Stimulated activated naive CD8-positive, alpha-beta T cell treated with anti-CD3 and anti-CD28 coated beads, Interleukin-15, Interleukin-2, amounts not matched to agents 100 ng/mL and 50 ng/mL, for 24 hours (primary cell): ENCODE data around the gene ARHGDIA.

Source experiments
- H3K27ac Mint-ChIP-seq: one replicate; pipeline ENCODE4 v1.8.0; 2021; ENCODE audit warnings: mild to moderate bottlenecking, mixed read lengths
- H3K27me3 Mint-ChIP-seq: one replicate; pipeline ENCODE4 v1.8.0; 2021; ENCODE audit warnings: mixed read lengths
- H3K36me3 Mint-ChIP-seq: one replicate; pipeline ENCODE4 v1.8.0; 2021; ENCODE audit warnings: low read depth, mixed read lengths
- H3K4me1 Mint-ChIP-seq: one replicate; pipeline ENCODE4 v1.8.0; 2021; ENCODE audit warnings: low read depth, mixed read lengths
- H3K4me3 Mint-ChIP-seq: one replicate; pipeline ENCODE4 v1.8.0; 2021; ENCODE audit warnings: mild to moderate bottlenecking, mixed read lengths
- H3K9me3 Mint-ChIP-seq: one replicate; pipeline ENCODE4 v1.8.0; 2021; ENCODE audit warnings: mixed read lengths

Gene ARHGDIA

GRCh38 chr17:81838753-81839255 is 32.3 kb downstream of the ARHGDIA start:
- peaks cover 6% of the 10 kb centered on the region for H3K36me3 Mint-ChIP-seq
- no peak overlapping the region for H3K27ac Mint-ChIP-seq
- peaks cover 2% of the 10 kb centered on the region for H3K4me1 Mint-ChIP-seq
- H3K27me3 Mint-ChIP-seq, result no peaks in the 10 kb centered on the region
- H3K9me3 Mint-ChIP-seq, result no peaks in the 10 kb centered on the region
- no peak overlapping the region for H3K4me3 Mint-ChIP-seq

- no peaks in the 10 kb centered on the region for H3K27me3 Mint-ChIP-seq
- no peak overlapping the region for H3K27ac Mint-ChIP-seq
- peaks cover 5% of the 10 kb centered on the region for H3K4me1 Mint-ChIP-seq
- H3K36me3 Mint-ChIP-seq, result no peaks in the 10 kb centered on the region
- H3K4me3 Mint-ChIP-seq, result no peak overlapping the region
- no peaks in the 10 kb centered on the region for H3K9me3 Mint-ChIP-seq
Measured at GRCh38 chr17:81837641-81838040, 33.5 kb downstream of the ARHGDIA start.

- Mint-ChIP-seq H3K4me3 (peak within 1 kb of the TSS; percentile 88), H3K4me1 (peaks cover 27% of the 10 kb centered on the region), H3K9me3 (no peaks in the 10 kb centered on the region), H3K36me3 (no peaks in the 10 kb centered on the region), H3K27me3 (no peaks in the 10 kb centered on the region), H3K27ac (peak within 1 kb of the TSS; percentile 89)
Measured at GRCh38 chr17:81834831-81835267, 36.3 kb downstream of the ARHGDIA start, which contains the start of gene PPP1R27. TSS of gene PPP1R27 (minus strand) at chr17:81835050. CDS start at chr17:81834953, 97 bp downstream.

- H3K36me3 Mint-ChIP-seq, result no peaks in the 10 kb centered on the region
- peak overlapping the region; percentile 88 for H3K4me3 Mint-ChIP-seq
- H3K27ac Mint-ChIP-seq, result peak overlapping the region; percentile 89
- peaks cover 27% of the 10 kb centered on the region for H3K4me1 Mint-ChIP-seq
- H3K27me3 Mint-ChIP-seq, result no peaks in the 10 kb centered on the region
- no peaks in the 10 kb centered on the region for H3K9me3 Mint-ChIP-seq
Measured at GRCh38 chr17:81833921-81834830, 37.0 kb downstream of the ARHGDIA start.

- Mint-ChIP-seq H3K27me3 (no peaks in the 10 kb centered on the region), H3K4me3 (peak within 1 kb of the TSS; percentile 91), H3K36me3 (no peaks in the 10 kb centered on the region), H3K9me3 (no peaks in the 10 kb centered on the region), H3K27ac (peak within 1 kb of the TSS; percentile 93), H3K4me1 (peaks cover 27% of the 10 kb centered on the region)
Measured at GRCh38 chr17:81833160-81833920, 37.8 kb downstream of the ARHGDIA start, which contains the start of gene MCRIP1. TSS of gene MCRIP1 (minus strand) at chr17:81833291. CDS start at chr17:81824506, 8,785 bp downstream.

- no peaks in the 10 kb centered on the region for H3K27me3 Mint-ChIP-seq
- peak overlapping the region; percentile 91 for H3K4me3 Mint-ChIP-seq
- peaks cover 27% of the 10 kb centered on the region for H3K4me1 Mint-ChIP-seq
- no peaks in the 10 kb centered on the region for H3K9me3 Mint-ChIP-seq
- peak overlapping the region; percentile 93 for H3K27ac Mint-ChIP-seq
- no peaks in the 10 kb centered on the region for H3K36me3 Mint-ChIP-seq
Measured at GRCh38 chr17:81832608-81833159, 38.5 kb downstream of the ARHGDIA start.

GRCh38 chr17:81831957-81832607 is 39.1 kb downstream of the ARHGDIA start:
- Mint-ChIP-seq H3K4me3 (peak overlapping the region; percentile 91), H3K9me3 (no peaks in the 10 kb centered on the region), H3K27ac (peak overlapping the region; percentile 93), H3K27me3 (no peaks in the 10 kb centered on the region), H3K4me1 (peaks cover 27% of the 10 kb centered on the region), H3K36me3 (no peaks in the 10 kb centered on the region)

- no peaks in the 10 kb centered on the region for H3K27me3 Mint-ChIP-seq
- H3K9me3 Mint-ChIP-seq, result no peaks in the 10 kb centered on the region
- no peaks in the 10 kb centered on the region for H3K36me3 Mint-ChIP-seq
- peaks cover 27% of the 10 kb centered on the region for H3K4me1 Mint-ChIP-seq
- H3K27ac Mint-ChIP-seq, result peak overlapping the region; percentile 93
- H3K4me3 Mint-ChIP-seq, result peak overlapping the region; percentile 91
Measured at GRCh38 chr17:81831563-81831956, 39.6 kb downstream of the ARHGDIA start.

- Mint-ChIP-seq H3K9me3 (no peaks in the 10 kb centered on the region), H3K4me3 (no peak overlapping the region), H3K36me3 (no peaks in the 10 kb centered on the region)
Measured at GRCh38 chr17:81829858-81830257, 41.3 kb downstream of the ARHGDIA start.

GRCh38 chr17:81828656-81829055 is 42.5 kb downstream of the ARHGDIA start:
- no peak overlapping the region for H3K27ac Mint-ChIP-seq
- no peaks in the 10 kb centered on the region for H3K9me3 Mint-ChIP-seq
- H3K36me3 Mint-ChIP-seq, result no peaks in the 10 kb centered on the region
- H3K27me3 Mint-ChIP-seq, result no peaks in the 10 kb centered on the region
- H3K4me1 Mint-ChIP-seq, result peaks cover 24% of the 10 kb centered on the region
- H3K4me3 Mint-ChIP-seq, result no peak overlapping the region

More at GRCh38 chr17:81829858-81830257, 41.3 kb downstream of the ARHGDIA start:
- H3K4me1 Mint-ChIP-seq, result peaks cover 27% of the 10 kb centered on the region
- H3K27ac Mint-ChIP-seq, result no peak overlapping the region
- H3K27me3 Mint-ChIP-seq, result no peaks in the 10 kb centered on the region

GRCh38 chr17:81825841-81826466 is 45.2 kb downstream of the ARHGDIA start:
- Mint-ChIP-seq H3K4me3 (no peak overlapping the region), H3K27me3 (no peaks in the 10 kb centered on the region), H3K9me3 (no peaks in the 10 kb centered on the region), H3K36me3 (no peaks in the 10 kb centered on the region), H3K4me1 (peaks cover 5% of the 10 kb centered on the region), H3K27ac (no peak overlapping the region)

GRCh38 chr17:81824595-81824994 is 46.5 kb downstream of the ARHGDIA start:
- no peak overlapping the region for H3K27ac Mint-ChIP-seq
- no peaks in the 10 kb centered on the region for H3K9me3 Mint-ChIP-seq
- no peaks in the 10 kb centered on the region for H3K36me3 Mint-ChIP-seq
- no peaks in the 10 kb centered on the region for H3K4me1 Mint-ChIP-seq
- H3K4me3 Mint-ChIP-seq, result no peak overlapping the region
- H3K27me3 Mint-ChIP-seq, result no peaks in the 10 kb centered on the region

- Mint-ChIP-seq H3K27me3 (no peaks in the 10 kb centered on the region), H3K36me3 (no peaks in the 10 kb centered on the region), H3K9me3 (no peaks in the 10 kb centered on the region), H3K4me1 (no peaks in the 10 kb centered on the region), H3K4me3 (no peak overlapping the region), H3K27ac (no peak overlapping the region)
Measured at GRCh38 chr17:81823820-81824550, 47.2 kb downstream of the ARHGDIA start.
